Measurements from ENCODE around the gene SNN. TPM values are rescaled to one million over a fixed set of nuclear protein-coding genes. Genes with fewer than 3 reads are reported as not detected.

SNN gene
- total RNA-seq, 1 experiment from 2014 or later = 15.6 TPM

DNA sequence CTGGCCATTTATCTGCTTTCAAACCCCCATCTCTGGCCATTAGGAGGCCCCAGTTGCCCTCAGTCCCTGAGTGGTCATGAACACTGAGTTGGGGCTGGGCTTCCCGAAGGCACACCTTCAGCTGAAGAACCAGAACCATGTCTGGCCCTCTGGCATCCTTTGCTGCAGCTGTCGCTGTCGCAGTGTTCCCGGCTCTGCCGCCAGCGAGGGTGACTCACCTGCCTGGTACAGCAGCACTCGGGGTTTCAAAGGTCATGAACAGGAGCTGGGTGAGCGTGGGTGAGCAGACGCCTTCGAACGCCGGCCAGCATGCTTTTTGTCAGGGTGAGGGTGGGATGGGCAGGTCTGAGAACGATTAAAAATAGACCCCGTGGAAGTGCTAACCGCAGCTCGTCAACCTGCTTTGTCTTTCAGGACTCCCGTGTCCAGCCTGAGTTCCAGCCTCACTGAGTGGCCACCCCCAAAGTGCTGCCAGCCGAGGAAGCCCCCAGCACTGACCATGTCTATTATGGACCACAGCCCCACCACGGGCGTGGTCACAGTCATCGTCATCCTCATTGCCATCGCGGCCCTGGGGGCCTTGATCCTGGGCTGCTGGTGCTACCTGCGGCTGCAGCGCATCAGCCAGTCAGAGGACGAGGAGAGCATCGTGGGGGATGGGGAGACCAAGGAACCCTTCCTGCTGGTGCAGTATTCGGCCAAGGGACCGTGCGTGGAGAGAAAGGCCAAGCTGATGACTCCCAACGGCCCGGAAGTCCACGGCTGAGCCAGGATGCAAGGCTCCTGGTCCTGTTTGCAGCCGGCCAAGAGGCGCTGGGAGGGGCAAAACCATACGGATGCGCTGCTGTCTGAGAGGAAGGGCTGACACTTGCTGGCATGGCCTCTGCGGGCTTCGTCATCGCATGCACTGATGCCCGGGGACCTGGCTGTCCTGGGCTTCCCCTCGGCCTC lies 7.6 kb downstream of the SNN start:
- no peak overlapping the region for H3K4me3 ChIP-seq (ENCODE audit: low read depth in 2 of 2, low read length in 2 of 2)
- H3K4me1 ChIP-seq (ENCODE audit: control insufficient read depth, insufficient read depth, low read length) = peaks cover 13% of the 10 kb centered on the region
- no TSS peak for BruUV-seq (replicated peaks)
- H3K36me3 ChIP-seq (ENCODE audit: control insufficient read depth, insufficient read depth, low read length) = no peaks in the 10 kb centered on the region; the same call in 1 of the 2 replicates
- peak; percentile 37 for ATAC-seq
- CTCF ChIA-PET = interaction anchor here (0.6 kb wide), 1 partner anchor 30 kb away, joined by 4 read pairs; no protein-coding TSS in a partner anchor
- intact Hi-C loops (cut with micrococcal nuclease; ENCODE audit: unreplicated experiment) (no loop called here), in situ Hi-C loops (cut with HindIII; ENCODE audit: low pct_unique_long_range_greater_than_20kb, low sequenced_read_pairs) (no loop called here)
- no peaks in the 10 kb centered on the region for H3K27me3 ChIP-seq (ENCODE audit: control insufficient read depth, insufficient read depth, low read length)
- POLR2A ChIA-PET = no interaction called here
- no peak for DNase-seq (ENCODE audit: low read depth, low spot score)
- no peak for TF ChIP-seq SIN3A (IDR thresholded peaks at IDR 0.05; ENCODE audit: borderline replicate concordance, insufficient read depth, low read depth, low read length)
- no peak for TF ChIP-seq POLR2AphosphoS5 (IDR thresholded peaks at IDR 0.05; ENCODE audit: low read depth, low read length)
- TF ChIP-seq, protein P1, sequence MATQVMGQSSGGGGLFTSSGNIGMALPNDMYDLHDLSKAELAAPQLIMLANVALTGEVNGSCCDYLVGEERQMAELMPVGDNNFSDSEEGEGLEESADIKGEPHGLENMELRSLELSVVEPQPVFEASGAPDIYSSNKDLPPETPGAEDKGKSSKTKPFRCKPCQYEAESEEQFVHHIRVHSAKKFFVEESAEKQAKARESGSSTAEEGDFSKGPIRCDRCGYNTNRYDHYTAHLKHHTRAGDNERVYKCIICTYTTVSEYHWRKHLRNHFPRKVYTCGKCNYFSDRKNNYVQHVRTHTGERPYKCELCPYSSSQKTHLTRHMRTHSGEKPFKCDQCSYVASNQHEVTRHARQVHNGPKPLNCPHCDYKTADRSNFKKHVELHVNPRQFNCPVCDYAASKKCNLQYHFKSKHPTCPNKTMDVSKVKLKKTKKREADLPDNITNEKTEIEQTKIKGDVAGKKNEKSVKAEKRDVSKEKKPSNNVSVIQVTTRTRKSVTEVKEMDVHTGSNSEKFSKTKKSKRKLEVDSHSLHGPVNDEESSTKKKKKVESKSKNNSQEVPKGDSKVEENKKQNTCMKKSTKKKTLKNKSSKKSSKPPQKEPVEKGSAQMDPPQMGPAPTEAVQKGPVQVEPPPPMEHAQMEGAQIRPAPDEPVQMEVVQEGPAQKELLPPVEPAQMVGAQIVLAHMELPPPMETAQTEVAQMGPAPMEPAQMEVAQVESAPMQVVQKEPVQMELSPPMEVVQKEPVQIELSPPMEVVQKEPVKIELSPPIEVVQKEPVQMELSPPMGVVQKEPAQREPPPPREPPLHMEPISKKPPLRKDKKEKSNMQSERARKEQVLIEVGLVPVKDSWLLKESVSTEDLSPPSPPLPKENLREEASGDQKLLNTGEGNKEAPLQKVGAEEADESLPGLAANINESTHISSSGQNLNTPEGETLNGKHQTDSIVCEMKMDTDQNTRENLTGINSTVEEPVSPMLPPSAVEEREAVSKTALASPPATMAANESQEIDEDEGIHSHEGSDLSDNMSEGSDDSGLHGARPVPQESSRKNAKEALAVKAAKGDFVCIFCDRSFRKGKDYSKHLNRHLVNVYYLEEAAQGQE (IDR thresholded peaks at IDR 0.05; ENCODE audit: insufficient read depth in 1 of 2, low read depth in 2 of 2, low read length in 1 of 2) = no peak
- TF ChIP-seq, protein P2, sequence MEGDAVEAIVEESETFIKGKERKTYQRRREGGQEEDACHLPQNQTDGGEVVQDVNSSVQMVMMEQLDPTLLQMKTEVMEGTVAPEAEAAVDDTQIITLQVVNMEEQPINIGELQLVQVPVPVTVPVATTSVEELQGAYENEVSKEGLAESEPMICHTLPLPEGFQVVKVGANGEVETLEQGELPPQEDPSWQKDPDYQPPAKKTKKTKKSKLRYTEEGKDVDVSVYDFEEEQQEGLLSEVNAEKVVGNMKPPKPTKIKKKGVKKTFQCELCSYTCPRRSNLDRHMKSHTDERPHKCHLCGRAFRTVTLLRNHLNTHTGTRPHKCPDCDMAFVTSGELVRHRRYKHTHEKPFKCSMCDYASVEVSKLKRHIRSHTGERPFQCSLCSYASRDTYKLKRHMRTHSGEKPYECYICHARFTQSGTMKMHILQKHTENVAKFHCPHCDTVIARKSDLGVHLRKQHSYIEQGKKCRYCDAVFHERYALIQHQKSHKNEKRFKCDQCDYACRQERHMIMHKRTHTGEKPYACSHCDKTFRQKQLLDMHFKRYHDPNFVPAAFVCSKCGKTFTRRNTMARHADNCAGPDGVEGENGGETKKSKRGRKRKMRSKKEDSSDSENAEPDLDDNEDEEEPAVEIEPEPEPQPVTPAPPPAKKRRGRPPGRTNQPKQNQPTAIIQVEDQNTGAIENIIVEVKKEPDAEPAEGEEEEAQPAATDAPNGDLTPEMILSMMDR (IDR thresholded peaks at IDR 0.05) = no peak
- no peak for TF ChIP-seq TCF7L2 (IDR thresholded peaks at IDR 0.05; ENCODE audit: low read depth, low read length)
- H3K9me3 ChIP-seq (ENCODE audit: control insufficient read depth, insufficient read depth, low read depth, low read length) = no peaks in the 10 kb centered on the region
- H3K27ac ChIP-seq (ENCODE audit: low read length) = no peak overlapping the region

DNA sequence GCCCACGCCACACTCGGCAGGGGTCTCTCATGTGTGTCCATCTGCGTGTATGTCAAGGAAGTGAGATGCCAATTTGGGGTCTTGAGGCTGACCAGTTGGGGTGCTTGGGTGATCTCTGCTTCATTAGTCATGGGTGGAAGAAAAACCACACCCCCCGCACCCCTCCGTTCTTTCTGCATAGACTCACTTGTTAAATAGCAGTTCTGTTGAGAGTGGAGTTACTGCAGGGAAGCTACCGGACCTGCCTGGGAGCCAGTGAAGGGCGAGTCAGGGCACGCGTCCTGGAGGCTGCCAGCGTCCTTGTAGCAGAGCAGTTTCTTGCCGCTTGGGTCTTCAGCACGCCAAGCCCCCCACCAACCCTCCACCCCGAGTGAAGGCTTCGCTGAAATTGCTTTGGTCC lies 8.5 kb downstream of the SNN start:
- Histone ChIP-seq H3K4me1 (ENCODE audit: control insufficient read depth, insufficient read depth, low read length) (peaks cover 13% of the 10 kb centered on the region), H3K27me3 (ENCODE audit: control insufficient read depth, insufficient read depth, low read length) (no peaks in the 10 kb centered on the region), H3K27ac (ENCODE audit: low read length) (no peak overlapping the region), H3K4me3 (ENCODE audit: low read depth in 2 of 2, low read length in 2 of 2) (no peak overlapping the region), H3K9me3 (ENCODE audit: control insufficient read depth, insufficient read depth, low read depth, low read length) (no peaks in the 10 kb centered on the region), H3K36me3 (ENCODE audit: control insufficient read depth, insufficient read depth, low read length) (no peaks in the 10 kb centered on the region; the same call in 1 of the 2 replicates)
- DNase-seq (ENCODE audit: low read depth, low spot score) = no peak
- ChIA-PET CTCF (no interaction called here), POLR2A (no interaction called here)
- TF ChIP-seq SIN3A (IDR thresholded peaks at IDR 0.05; ENCODE audit: borderline replicate concordance, insufficient read depth, low read depth, low read length) (no peak), TCF7L2 (IDR thresholded peaks at IDR 0.05; ENCODE audit: low read depth, low read length) (no peak), POLR2AphosphoS5 (IDR thresholded peaks at IDR 0.05; ENCODE audit: low read depth, low read length) (no peak)
- TF ChIP-seq, protein P1 (IDR thresholded peaks at IDR 0.05; ENCODE audit: insufficient read depth in 1 of 2, low read depth in 2 of 2, low read length in 1 of 2) = no peak
- TF ChIP-seq, protein P2 (IDR thresholded peaks at IDR 0.05) = no peak
- intact Hi-C loops (cut with micrococcal nuclease; ENCODE audit: unreplicated experiment) = no loop called here
- no TSS peak for BruUV-seq (replicated peaks)
- ATAC-seq = no peak
- in situ Hi-C loops (cut with HindIII; ENCODE audit: low pct_unique_long_range_greater_than_20kb, low sequenced_read_pairs) = no loop called here
